GM12892 (cell line): ENCODE data around the gene EML1.

ENCODE experiments used
- POLR2A ChIP-seq: IDR thresholded peaks from 2 replicates; pipeline ENCODE4 v1.6.1; 2011; ENCODE audit warnings: low read depth, low read length, control low read depth
- POLR2AphosphoS5 ChIP-seq: IDR thresholded peaks from 2 replicates; pipeline ENCODE4 v1.6.1; 2011; ENCODE audit warnings: low read depth, low read length, control low read depth
- TAF1 ChIP-seq: IDR thresholded peaks from 2 replicates; pipeline ENCODE4 v1.6.1; 2011; ENCODE audit warnings: low read depth, mild to moderate bottlenecking, control low read depth, low read length, borderline replicate concordance

DNA sequence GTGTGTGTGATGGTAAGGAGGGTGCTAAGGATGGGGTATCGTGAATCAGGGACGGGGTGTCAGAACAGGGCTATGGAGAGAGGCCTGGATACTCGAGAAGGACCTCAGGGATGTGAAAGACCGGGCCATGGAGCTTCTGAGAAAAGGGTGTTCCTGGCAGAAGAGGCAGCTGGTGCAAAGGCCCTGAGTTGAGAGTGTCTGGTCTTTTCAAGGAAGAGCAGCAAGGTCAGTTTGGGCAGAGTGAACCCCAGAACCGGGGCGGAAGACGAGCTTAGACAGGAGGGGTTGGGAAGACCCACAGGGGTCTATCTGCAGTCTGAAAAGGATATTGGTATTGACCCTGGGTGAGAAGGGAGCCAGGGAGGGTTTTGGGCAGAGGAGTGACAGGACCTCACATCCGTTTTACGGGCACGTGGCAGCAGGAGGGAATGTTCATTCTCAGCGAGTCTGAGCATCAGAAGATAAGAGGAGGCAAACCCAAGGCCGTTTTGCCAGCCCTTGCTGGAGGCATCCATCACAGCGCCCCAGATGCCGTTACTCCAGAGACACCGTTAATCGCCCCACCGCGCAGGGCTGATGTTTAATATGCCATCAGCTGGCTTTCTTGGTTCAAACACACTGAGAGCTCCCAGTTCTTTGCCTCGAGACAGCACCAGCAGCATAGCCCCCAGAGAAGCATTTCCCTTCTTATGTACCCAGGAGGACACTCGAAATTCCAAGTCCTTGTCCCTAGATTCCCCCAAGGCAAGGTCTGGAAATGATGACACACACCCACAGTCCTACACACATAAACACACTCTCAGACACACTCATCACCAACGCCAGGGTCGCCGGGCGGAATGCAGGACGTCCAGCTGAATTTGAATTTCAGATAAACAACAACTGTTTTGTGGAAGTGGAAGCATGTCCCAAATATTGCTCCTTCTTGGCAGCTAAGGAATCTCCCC, 41.4 kb upstream of the EML1 start:
- TF ChIP-seq POLR2A = no peak
- no peak for TF ChIP-seq TAF1
- no peak for TF ChIP-seq POLR2AphosphoS5
